Ovary (tissue), 9 donors: Measurements from ENCODE around the gene GABBR2. TPM values are rescaled to one million over a fixed set of nuclear protein-coding genes. Genes with fewer than 3 reads are reported as not detected.
"Not testable (repeated sequence)": the region's sequence is repeated elsewhere in the genome, so short reads cannot be mapped to it uniquely, and the experiment has no call there.

Source experiments
- DNase-seq, 5 donors: peaks; one replicate each; pipeline ENCODE4 v3.0.0-alpha.2; 2019 to 2020
- H3K27ac ChIP-seq, 2 donors: fragments of 200-600 bp; one replicate each; pipeline versions ENCODE4 v1.5.1 to v1.8.0; 2019 to 2022
- H3K27me3 ChIP-seq: fragments of 200-600 bp; one replicate; pipeline ENCODE4 v1.8.0; 2022
- H3K36me3 ChIP-seq: fragments of 200-600 bp; sonication (generic); one replicate; pipeline ENCODE4 v1.5.1; 2019
- H3K4me1 ChIP-seq: one replicate; pipeline ENCODE4 v1.8.1; 2013; ENCODE audit warnings: mild to moderate bottlenecking, moderate library complexity; ENCODE audit not compliant: insufficient read depth
- H3K4me3 ChIP-seq: fragments of 200-600 bp; sonication (generic); one replicate; pipeline ENCODE4 v1.5.1; 2017
- H3K9me3 ChIP-seq, 2 donors: fragments of 200-600 bp in 1 of 2; sonication (generic) in 1 of 2; one replicate each; pipeline versions ENCODE4 v1.5.1 to v1.8.1; 2013 to 2019; ENCODE audit warnings: mild to moderate bottlenecking in 1 of 2, moderate library complexity in 1 of 2
- EP300 ChIP-seq: sonication (generic); formaldehyde crosslinking; IDR thresholded peaks from one replicate; pipeline ENCODE4 v1.6.1; 2017; ENCODE audit warnings: antibody characterized with exemption
- POLR2A ChIP-seq: fragments of 450-650 bp; IDR thresholded peaks from one replicate; pipeline ENCODE4 v1.6.1; 2017; ENCODE audit warnings: antibody characterized with exemption, mild to moderate bottlenecking, moderate library complexity
- WGBS, 3 donors: extraction: QIAGEN DNeasy Blood & Tissue Kit in 1 of 3; methylation state at CpG; one replicate each; pipeline versions ENCODE4 v1.1.5 to v1.1.7; 2013 to 2017; 5-methylcytosine and 5-hydroxymethylcytosine counted together
- intact Hi-C, 4 donors: fragments of 100-400 bp; cut with DNase I; formaldehyde crosslinking; loops; one replicate each; pipeline versions ENCODE4 v1.11.0 to v1.15.1; 2022 to 2023
- polyA plus RNA-seq, 2 donors: library from polyadenylated mRNA; stranded (reverse); fragments of 200-250 nt in 1 of 2; fragments of 350-450 nt in 1 of 2; fragmentation: Illumina TruSeq in 1 of 2; extraction: RNeasy Lipid Tissue Mini Kit (QIAGEN cat#74804) in 1 of 2; gene quantifications; one replicate each; pipeline ENCODE4 v1.2.3, GENCODE V29; 2013 to 2014
- total RNA-seq, 7 donors: library from RNA; depleted of rRNA in 2 of 7; stranded (reverse); fragments of >200 nt in 2 of 7; fragmentation: NEBNext Ultra II Directional in 3 of 7; extraction: Animal tissue kit (Norgen Biotek cat#: 25700) in 3 of 7; gene quantifications; one replicate each; pipeline versions ENCODE4 v1.1.0 to v1.2.4, GENCODE V29; 2016 to 2023
- TF ChIP-seq, protein P1 (sequence below), 3 donors: fragments of 450-650 bp in 2 of 3; fragments of 200-600 bp in 1 of 3; IDR thresholded peaks; one replicate each; pipeline versions ENCODE4 v1.5.1 to v1.8.0; 2016 to 2022; ENCODE audit warnings: antibody characterized with exemption in 3 of 3, mild to moderate bottlenecking in 1 of 3
- donor health status: DM: no; HTN: no; CAD: no; lungs with moderate emphysema.
- donor health status: DM: no; HTN: no; CAD: no.
- donor health status: Bipolar disorder and iron deficiency.
- donor health status: DM: yes; HTN: yes; CAD: no.
- donor health status: DM: no; HTN: no; CAD: no.
- donor health status: DM: yes; HTN: yes; CAD: no.

Gene GABBR2
- total and polyA plus RNA-seq, 9 donors, result 0.05 to 0.30 (median 0.22) TPM; not detected in 6

GRCh38 chr9:98275159-98275558 lies 433.6 kb downstream of the GABBR2 start:
- Histone ChIP-seq H3K36me3 (no peaks in the 10 kb centered on the region), H3K4me1 (no peaks in the 10 kb centered on the region), H3K27ac (no peak overlapping the region), H3K9me3 (no peaks in the 10 kb centered on the region), H3K27me3 (no peaks in the 10 kb centered on the region), H3K4me3 (no peak overlapping the region)
- intact Hi-C loops, result no loop called here
- TF ChIP-seq POLR2A, result no peak
- no peak for TF ChIP-seq EP300
- TF ChIP-seq, protein P1, sequence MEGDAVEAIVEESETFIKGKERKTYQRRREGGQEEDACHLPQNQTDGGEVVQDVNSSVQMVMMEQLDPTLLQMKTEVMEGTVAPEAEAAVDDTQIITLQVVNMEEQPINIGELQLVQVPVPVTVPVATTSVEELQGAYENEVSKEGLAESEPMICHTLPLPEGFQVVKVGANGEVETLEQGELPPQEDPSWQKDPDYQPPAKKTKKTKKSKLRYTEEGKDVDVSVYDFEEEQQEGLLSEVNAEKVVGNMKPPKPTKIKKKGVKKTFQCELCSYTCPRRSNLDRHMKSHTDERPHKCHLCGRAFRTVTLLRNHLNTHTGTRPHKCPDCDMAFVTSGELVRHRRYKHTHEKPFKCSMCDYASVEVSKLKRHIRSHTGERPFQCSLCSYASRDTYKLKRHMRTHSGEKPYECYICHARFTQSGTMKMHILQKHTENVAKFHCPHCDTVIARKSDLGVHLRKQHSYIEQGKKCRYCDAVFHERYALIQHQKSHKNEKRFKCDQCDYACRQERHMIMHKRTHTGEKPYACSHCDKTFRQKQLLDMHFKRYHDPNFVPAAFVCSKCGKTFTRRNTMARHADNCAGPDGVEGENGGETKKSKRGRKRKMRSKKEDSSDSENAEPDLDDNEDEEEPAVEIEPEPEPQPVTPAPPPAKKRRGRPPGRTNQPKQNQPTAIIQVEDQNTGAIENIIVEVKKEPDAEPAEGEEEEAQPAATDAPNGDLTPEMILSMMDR (IDR thresholded peaks at IDR 0.05), result no peak
- no peak for DNase-seq
- WGBS, 3 donors, result 81 to 84% (median 83%) methylated on average over 2 of the region's 2 CpGs

- Histone ChIP-seq H3K9me3 (no peaks in the 10 kb centered on the region), H3K4me1 (no peaks in the 10 kb centered on the region), H3K27ac (no peak overlapping the region), H3K36me3 (no peaks in the 10 kb centered on the region), H3K4me3 (no peak overlapping the region), H3K27me3 (no peaks in the 10 kb centered on the region)
- DNase-seq, result no peak
- TF ChIP-seq POLR2A (no peak), EP300 (no peak)
- TF ChIP-seq, protein P1 (IDR thresholded peaks at IDR 0.05), result no peak
- 74 to 82% (median 80%) methylated on average over 3 of the region's 3 CpGs for WGBS, 3 donors
- intact Hi-C loops, result loop anchor here in 1 of 4 donors (5.0 kb wide), 1 partner anchor 50 kb away; no protein-coding TSS in a partner anchor
Observed at GRCh38 chr9:98272083-98272482, 436.7 kb downstream of the GABBR2 start.

DNA sequence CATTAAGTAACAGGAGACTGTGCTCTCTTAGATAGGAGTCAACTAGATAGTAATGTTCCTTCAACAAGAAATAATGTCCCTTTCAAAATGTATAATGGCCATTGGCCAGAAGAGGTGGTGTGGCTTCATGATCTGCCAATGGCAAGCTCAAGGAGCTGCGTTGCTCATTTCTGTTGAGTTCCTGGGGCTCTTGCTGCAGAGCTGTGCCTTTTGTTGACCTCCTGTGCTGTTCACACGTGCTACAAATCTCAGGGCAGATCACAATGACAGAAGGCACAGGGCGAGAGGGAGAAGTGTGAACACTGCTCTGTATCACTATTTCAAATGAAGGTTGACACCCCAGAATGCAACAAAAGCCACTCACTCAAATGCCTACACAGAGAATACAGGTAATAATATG lies 437.3 kb downstream of the GABBR2 start:
- H3K9me3 ChIP-seq, result no peaks in the 10 kb centered on the region
- H3K4me1 ChIP-seq, result no peaks in the 10 kb centered on the region
- no peak overlapping the region for H3K4me3 ChIP-seq
- 15 to 20% (median 17%) methylated on average over 3 of the region's 3 CpGs for WGBS, 3 donors
- TF ChIP-seq EP300 (no peak), POLR2A (no peak)
- TF ChIP-seq, protein P1 (IDR thresholded peaks at IDR 0.05), result no peak
- intact Hi-C loops, result loop anchor here in 1 of 4 donors (5.0 kb wide), 1 partner anchor 49 kb away; no protein-coding TSS in a partner anchor
- no peaks in the 10 kb centered on the region for H3K27me3 ChIP-seq
- no peaks in the 10 kb centered on the region for H3K36me3 ChIP-seq
- no peak for DNase-seq
- no peak overlapping the region for H3K27ac ChIP-seq

GRCh38 chr9:98270284-98270683 lies 438.5 kb downstream of the GABBR2 start:
- H3K36me3 ChIP-seq, H3K4me3 ChIP-seq, H3K4me1 ChIP-seq, DNase-seq, H3K27me3 ChIP-seq, H3K27ac ChIP-seq, H3K9me3 ChIP-seq: not testable (repeated sequence)
- intact Hi-C loops, result loop anchor here in 1 of 4 donors (5.0 kb wide), 1 partner anchor 48 kb away; no protein-coding TSS in a partner anchor
- 70 to 79% (median 77%) methylated on average over 11 of the region's 11 CpGs for WGBS, 3 donors

- 40 to 45% (median 44%) methylated on average over 10 of the region's 10 CpGs for WGBS, 3 donors
- intact Hi-C loops, result loop anchor here in 2 of 4 donors (5.0 to 10.0 kb wide), 3 partner anchors 47 to 345 kb away; partner anchors contain the start of gene TRMO (in 1 of the 2)
- not testable (repeated sequence) for H3K27me3 ChIP-seq, H3K4me1 ChIP-seq, DNase-seq, H3K9me3 ChIP-seq, H3K27ac ChIP-seq, H3K4me3 ChIP-seq, H3K36me3 ChIP-seq
Observed at GRCh38 chr9:98269652-98270051, 439.1 kb downstream of the GABBR2 start.

DNA sequence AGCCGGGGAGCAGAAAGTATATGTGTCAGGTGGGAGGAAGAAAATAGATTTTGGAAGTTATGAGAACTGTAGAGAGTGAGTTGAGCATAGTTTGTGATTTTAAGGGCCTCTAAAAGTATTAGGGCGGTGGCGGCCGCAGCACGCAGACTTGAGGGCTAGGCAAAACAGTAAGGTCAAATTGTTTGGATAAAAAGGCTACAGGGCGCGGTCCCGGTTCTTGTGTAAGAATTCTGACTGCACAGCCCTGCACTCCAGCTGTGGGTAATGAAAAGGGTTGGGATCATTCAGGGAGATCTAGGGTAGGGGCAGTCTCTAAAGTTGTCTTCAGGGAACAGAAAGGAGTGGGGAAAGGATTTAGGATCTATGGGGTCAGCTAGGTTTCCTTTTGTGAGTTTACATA lies 441.2 kb downstream of the GABBR2 start:
- intact Hi-C loops, result loop anchor here in 2 of 4 donors (5.0 to 10.0 kb wide), 2 partner anchors 335 to 343 kb away; partner anchors contain the start of gene TRMO (in 1 of the 2)

More for the DNA sequence above, 441.2 kb downstream of the GABBR2 start:
- H3K27ac ChIP-seq, H3K4me3 ChIP-seq, H3K4me1 ChIP-seq, H3K36me3 ChIP-seq, H3K27me3 ChIP-seq, DNase-seq, H3K9me3 ChIP-seq: not testable (repeated sequence)
- 88% methylated on average over 8 of the region's 8 CpGs for WGBS, 3 donors
